CD1c-positive myeloid dendritic cell (primary cell): ENCODE measurements around the gene PRDM4.
"Not testable (repeated sequence)": the region's sequence is repeated elsewhere in the genome, so short reads cannot be mapped to it uniquely, and the experiment has no call there.

Experiments
- DNase-seq: peaks from one replicate; pipeline ENCODE4 v3.0.0-alpha.2; 2016; ENCODE audit errors: extremely low spot score

PRDM4 gene

GRCh38 chr12:107774349-107775029 lies 13.6 kb upstream of the PRDM4 start, which contains the start of gene ASCL4:
Gene ASCL4 (plus strand): TSS chr12:107774704. CDS start chr12:107775219, 515 bp downstream.
- DNase-seq, result no peak

- no peak for DNase-seq
Observed at GRCh38 chr12:107767466-107767865, 6.5 kb upstream of the PRDM4 start.

GRCh38 chr12:107765316-107765715 lies 4.4 kb upstream of the PRDM4 start:
- no peak for DNase-seq

GRCh38 chr12:107764626-107765025 lies 3.7 kb upstream of the PRDM4 start:
- no peak for DNase-seq

- no peak for DNase-seq
Observed at GRCh38 chr12:107762874-107763273, 1.9 kb upstream of the PRDM4 start.

GRCh38 chr12:107761502-107761904 lies 566 bp upstream of the PRDM4 start:
- DNase-seq, result no peak

GRCh38 chr12:107760207-107760808 lies 629 bp downstream of the PRDM4 start:
- DNase-seq, result peak; percentile 12

- DNase-seq, result peak; percentile 43
Observed at GRCh38 chr12:107759410-107759809, 1.5 kb downstream of the PRDM4 start.

- no peak for DNase-seq
Observed at GRCh38 chr12:107749083-107749482, 11.9 kb downstream of the PRDM4 start.

- DNase-seq, result no peak
Observed at GRCh38 chr12:107748472-107748871, 12.5 kb downstream of the PRDM4 start.

- DNase-seq, result peak; percentile 36
Observed at GRCh38 chr12:107736914-107737313, 24.0 kb downstream of the PRDM4 start.

- no peak for DNase-seq
Observed at GRCh38 chr12:107735763-107736162, 25.2 kb downstream of the PRDM4 start.

- no peak for DNase-seq
Observed at GRCh38 chr12:107734139-107734538, 26.8 kb downstream of the PRDM4 start.

- no peak for DNase-seq
Observed at GRCh38 chr12:107732365-107732764, 28.6 kb downstream of the PRDM4 start.

- no peak for DNase-seq
Observed at GRCh38 chr12:107731366-107731765, 29.6 kb downstream of the PRDM4 start.

- DNase-seq, result no peak
Observed at GRCh38 chr12:107730618-107731341, 30.2 kb downstream of the PRDM4 start.

- DNase-seq, result not testable (repeated sequence)
Observed at GRCh38 chr12:107727742-107728141, 33.2 kb downstream of the PRDM4 start.

- DNase-seq, result not testable (repeated sequence)
Observed at GRCh38 chr12:107727327-107727726, 33.6 kb downstream of the PRDM4 start.

- DNase-seq, result no peak
Observed at GRCh38 chr12:107718606-107719005, 42.3 kb downstream of the PRDM4 start.

GRCh38 chr12:107715780-107716179 lies 45.2 kb downstream of the PRDM4 start:
- no peak for DNase-seq

GRCh38 chr12:107705522-107705921 lies 55.4 kb downstream of the PRDM4 start:
- DNase-seq, result not testable (repeated sequence)

- no peak for DNase-seq
Observed at GRCh38 chr12:107704041-107704440, 56.9 kb downstream of the PRDM4 start.

- DNase-seq, result no peak
Observed at GRCh38 chr12:107702106-107702505, 58.8 kb downstream of the PRDM4 start.
